ENCODE measurements around the gene EFNB2. TPM values are rescaled to one million over a fixed set of nuclear protein-coding genes. Genes with fewer than 3 reads are reported as not detected.

The EFNB2 gene
- total and polyA plus RNA-seq, 2 of the 8 experiments (the other 6 are each of a cell fraction or from before 2014, with no cell fraction given): 8.2 to 12.0 TPM

GRCh38 chr13:106522112-106522705, 13.3 kb downstream of the EFNB2 start:
- no peak overlapping the region for H3K27ac ChIP-seq (ENCODE audit: low read depth, low read length)

More at GRCh38 chr13:106522112-106522705, 13.3 kb downstream of the EFNB2 start:
- H3K23me2 ChIP-seq (ENCODE audit: low read depth, low read length): no peaks in the 10 kb centered on the region
- TF ChIP-seq ATF3 (IDR thresholded peaks at IDR 0.05; ENCODE audit: insufficient read depth, low read depth, low read length) (no peak), SRF (IDR thresholded peaks at IDR 0.05; ENCODE audit: low read depth, low read length) (no peak), CREB1 (IDR thresholded peaks at IDR 0.05) (no peak)
- 81% methylated on average over 5 of the region's 5 CpGs; no CpG with 5 or more reads in 1 of the 2 experiments for WGBS, 2 experiments (ENCODE audit: extremely low coverage in 1 of 2, insufficient coverage in 1 of 2, insufficient read length in 1 of 2, insufficient replicate concordance in 2 of 2, low coverage in 1 of 2, low lambda C conversion rate in 2 of 2, missing lambda C conversion rate in 1 of 2)
- no peak overlapping the region for H2BK5ac ChIP-seq (ENCODE audit: low read depth, low read length)
- H3K9ac ChIP-seq (replicated peaks in 1 of 4; ENCODE audit: extremely low read depth in 1 of 4, low read depth in 3 of 4, low read length in 3 of 4): no peak overlapping the region
- ChIA-PET CTCF (ENCODE audit: partially characterized antibody) (interaction anchor here (0.9 to 1.7 kb wide), 2 partner anchors 10 to 439 kb away, joined by 3 read pairs; no protein-coding TSS in a partner anchor), POLR2A (ENCODE audit: partially characterized antibody) (interaction anchor here (0.7 to 0.8 kb wide), 2 partner anchors 12 to 435 kb away, joined by 3 read pairs; no protein-coding TSS in a partner anchor)
- FAIRE-seq (no peak), DNase-seq (ENCODE audit: low read depth in 1 of 2, low spot score in 2 of 2) (no peak)
- no peaks in the 10 kb centered on the region for H3K36me3 ChIP-seq (ENCODE audit: control insufficient read depth in 2 of 4, insufficient read depth in 4 of 4, low read length in 3 of 4)
- no peaks in the 10 kb centered on the region for H3K9me3 ChIP-seq (ENCODE audit: insufficient read depth in 2 of 2, low read depth in 1 of 2, low read length in 1 of 2)
- no peak overlapping the region for H3K18ac ChIP-seq (ENCODE audit: extremely low read depth, low read length)
- no peak overlapping the region for H2BK20ac ChIP-seq (ENCODE audit: low read length)
- no peak overlapping the region for H2BK120ac ChIP-seq (replicated peaks; ENCODE audit: low read depth, low read length)
- H2BK12ac ChIP-seq (ENCODE audit: low read depth, low read length): no peak overlapping the region
- no peak overlapping the region for H4K8ac ChIP-seq (ENCODE audit: extremely low read depth, insufficient read depth, low read length)
- peaks cover 3 to 26% (median 11%) of the 10 kb centered on the region in 4 experiments; a peak in 4 of 7 replicates for H3K4me1 ChIP-seq (replicated peaks in 1 of 4; ENCODE audit: control insufficient read depth in 3 of 4, insufficient read depth in 4 of 4, low read length in 3 of 4)
- peaks cover 0 to 13% of the 10 kb centered on the region in 2 experiments for H4K20me1 ChIP-seq (replicated peaks in 1 of 2; ENCODE audit: control insufficient read depth in 1 of 2, insufficient read depth in 2 of 2, low read length in 2 of 2)
- H3K4me2 ChIP-seq (ENCODE audit: insufficient read depth in 1 of 2, low read depth in 2 of 2, low read length in 2 of 2): no peak overlapping the region
- no peak overlapping the region for H2AFZ ChIP-seq (ENCODE audit: low read length)
- H2BK15ac ChIP-seq (ENCODE audit: low read length): no peak overlapping the region
- H3K56ac ChIP-seq (replicated peaks; ENCODE audit: insufficient read length, low read depth, low read length): no peak overlapping the region
- no peak overlapping the region for H3K23ac ChIP-seq (ENCODE audit: insufficient read length)
- H4K91ac ChIP-seq (replicated peaks; ENCODE audit: insufficient read length, low read length): no peak overlapping the region
- no peaks in the 10 kb centered on the region for H3K27me3 ChIP-seq (replicated peaks in 1 of 4; ENCODE audit: control insufficient read depth in 3 of 4, extremely low read depth in 1 of 4, insufficient read depth in 3 of 4, low read length in 3 of 4)
- H2AK5ac ChIP-seq (ENCODE audit: low read depth, low read length): no peak overlapping the region
- no peak overlapping the region for H3K14ac ChIP-seq (ENCODE audit: insufficient read length)
- no peak overlapping the region for H3K4ac ChIP-seq (replicated peaks; ENCODE audit: insufficient read length, low read depth, low read length)
- H4K5ac ChIP-seq (ENCODE audit: insufficient read length, low read depth, low read length): no peak overlapping the region
- no peaks in the 10 kb centered on the region; the same call in 1 of the 2 replicates for H3K79me1 ChIP-seq (ENCODE audit: low read depth, low read length)
- peaks cover 0 to 69% of the 10 kb centered on the region in 2 experiments; a peak in 2 of 4 replicates for H3K79me2 ChIP-seq (ENCODE audit: control insufficient read depth in 1 of 2, insufficient read depth in 2 of 2, low read length in 2 of 2)
- no peak overlapping the region for H3K4me3 ChIP-seq (ENCODE audit: extremely low read depth in 1 of 4, insufficient read depth in 2 of 4, low read depth in 3 of 4, low read length in 4 of 4)

Measured in H1 (cell line).